ENCODE data around the gene CDON. TPM values are rescaled to one million over a fixed set of nuclear protein-coding genes. Genes with fewer than 3 reads are reported as not detected.

The CDON gene
- total RNA-seq, 1 donor from 2014 or later: 71.3 TPM

GRCh38 chr11:126012852-126013251 lies 49.8 kb downstream of the CDON start:
- Histone ChIP-seq H3F3A (ENCODE audit: low read depth) (peaks cover 6% of the 10 kb centered on the region), H3K79me2 (ENCODE audit: low read depth) (no peaks in the 10 kb centered on the region), H3K4me3 (no peak overlapping the region), H2AFZ (replicated peaks) (no peak overlapping the region), H3K36me3 (peaks cover 9% of the 10 kb centered on the region), H4K20me1 (ENCODE audit: low read depth) (no peaks in the 10 kb centered on the region), H3K9me3 (ENCODE audit: low read depth) (no peaks in the 10 kb centered on the region), H3K27ac (no peak overlapping the region), H3K4me2 (no peak overlapping the region), H3K27me3 (no peaks in the 10 kb centered on the region), H3K9ac (no peak overlapping the region), H3K4me1 (no peaks in the 10 kb centered on the region)
- Mint-ChIP-seq H3K4me3 (no peak overlapping the region), H3K36me3 (peaks cover 54% of the 10 kb centered on the region), H3K4me1 (peaks cover 9% of the 10 kb centered on the region), H3K27me3 (ENCODE audit: insufficient read depth, low read depth) (no peaks in the 10 kb centered on the region), H3K27ac (no peak overlapping the region), H3K9me3 (no peaks in the 10 kb centered on the region)
- DNase-seq (ENCODE audit: low spot score): no peak
- TF ChIP-seq EZH2phosphoT487 (IDR thresholded peaks at IDR 0.05) (no peak), EZH2 (IDR thresholded peaks at IDR 0.05) (no peak), CTCF (IDR thresholded peaks at IDR 0.05) (no peak)

DNA sequence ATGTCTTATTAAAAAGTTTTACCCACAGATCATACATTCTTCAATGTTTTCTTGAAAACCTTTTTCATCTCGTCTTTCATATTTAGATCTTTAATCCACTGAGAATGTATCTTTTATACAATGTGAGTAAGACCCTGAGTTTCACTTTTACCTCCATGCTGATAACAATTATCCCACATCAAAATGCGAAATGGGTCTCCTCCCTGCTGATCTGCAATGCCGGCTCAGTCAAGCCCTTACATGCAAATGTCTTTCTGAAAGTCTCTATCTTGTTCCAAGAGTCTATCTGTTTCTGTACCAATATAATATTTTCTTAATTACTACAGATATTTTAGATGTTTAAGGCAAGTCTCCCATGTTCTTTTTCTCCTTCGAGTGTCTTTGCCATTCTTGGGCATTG lies 50.9 kb downstream of the CDON start:
- Histone ChIP-seq H3K4me3 (no peak overlapping the region), H4K20me1 (ENCODE audit: low read depth) (no peaks in the 10 kb centered on the region), H3K36me3 (peaks cover 9% of the 10 kb centered on the region), H3K9me3 (ENCODE audit: low read depth) (no peaks in the 10 kb centered on the region), H3K79me2 (ENCODE audit: low read depth) (no peaks in the 10 kb centered on the region), H3K9ac (no peak overlapping the region), H2AFZ (replicated peaks) (no peak overlapping the region), H3K27ac (no peak overlapping the region), H3K27me3 (no peaks in the 10 kb centered on the region), H3K4me2 (no peak overlapping the region), H3F3A (ENCODE audit: low read depth) (peaks cover 6% of the 10 kb centered on the region), H3K4me1 (no peaks in the 10 kb centered on the region)
- no peak for TF ChIP-seq CTCF (IDR thresholded peaks at IDR 0.05)
- no peak for TF ChIP-seq EZH2phosphoT487 (IDR thresholded peaks at IDR 0.05)
- no peak for TF ChIP-seq EZH2 (IDR thresholded peaks at IDR 0.05)
- peaks cover 9% of the 10 kb centered on the region for H3K4me1 Mint-ChIP-seq
- no peak overlapping the region for H3K27ac Mint-ChIP-seq
- no peaks in the 10 kb centered on the region for H3K9me3 Mint-ChIP-seq
- DNase-seq (ENCODE audit: low spot score): no peak
- no peaks in the 10 kb centered on the region for H3K27me3 Mint-ChIP-seq (ENCODE audit: insufficient read depth, low read depth)
- H3K4me3 Mint-ChIP-seq: no peak overlapping the region
- H3K36me3 Mint-ChIP-seq: peaks cover 54% of the 10 kb centered on the region

DNA sequence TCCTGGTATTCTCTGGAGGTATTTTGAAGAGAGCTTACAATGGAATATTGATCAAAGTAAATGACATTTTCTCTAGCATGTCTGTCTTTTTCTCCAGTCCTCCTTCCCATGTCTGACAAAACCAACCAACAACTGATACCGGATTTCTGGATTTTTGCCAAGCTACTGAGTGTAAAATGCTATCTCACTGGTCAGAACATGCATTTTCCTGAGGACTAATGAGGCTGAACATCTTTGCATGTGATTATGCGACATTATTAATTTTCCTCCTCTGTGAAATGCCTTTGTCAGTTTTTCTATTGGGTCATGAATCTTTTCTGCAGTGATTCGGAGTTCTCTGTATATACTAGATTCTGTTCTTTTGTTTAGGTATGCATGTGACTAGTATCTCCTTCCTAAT lies 51.4 kb downstream of the CDON start:
- no peak overlapping the region for H3K27ac Mint-ChIP-seq
- H3K4me3 Mint-ChIP-seq: no peak overlapping the region
- TF ChIP-seq CTCF (IDR thresholded peaks at IDR 0.05) (no peak), EZH2phosphoT487 (IDR thresholded peaks at IDR 0.05) (no peak), EZH2 (IDR thresholded peaks at IDR 0.05) (no peak)
- Histone ChIP-seq H3K79me2 (ENCODE audit: low read depth) (no peaks in the 10 kb centered on the region), H3K27me3 (no peaks in the 10 kb centered on the region), H4K20me1 (ENCODE audit: low read depth) (no peaks in the 10 kb centered on the region), H3K27ac (no peak overlapping the region), H3K9ac (no peak overlapping the region), H3K9me3 (ENCODE audit: low read depth) (no peaks in the 10 kb centered on the region), H3K4me1 (no peaks in the 10 kb centered on the region), H3F3A (ENCODE audit: low read depth) (peaks cover 6% of the 10 kb centered on the region), H2AFZ (replicated peaks) (no peak overlapping the region), H3K36me3 (peaks cover 9% of the 10 kb centered on the region), H3K4me3 (no peak overlapping the region), H3K4me2 (no peak overlapping the region)
- no peaks in the 10 kb centered on the region for H3K27me3 Mint-ChIP-seq (ENCODE audit: insufficient read depth, low read depth)
- DNase-seq (ENCODE audit: low spot score): no peak
- peaks cover 9% of the 10 kb centered on the region for H3K4me1 Mint-ChIP-seq
- peaks cover 54% of the 10 kb centered on the region for H3K36me3 Mint-ChIP-seq
- no peaks in the 10 kb centered on the region for H3K9me3 Mint-ChIP-seq
